Measurements from ENCODE around the gene RAB30.
A peak's percentile ranks its signal among the peaks of the same experiment; 100 is the strongest.

The RAB30 gene

GRCh38 chr11:83070044-83070701 lies 1.5 kb downstream of the RAB30 start:
- no peaks in the 10 kb centered on the region for H3K9me3 ChIP-seq (ENCODE audit: low read length)
- H3K4me3 ChIP-seq (ENCODE audit: low read depth in 1 of 2, low read length in 2 of 2): peak overlapping the region; percentile 86 to 97
- peak overlapping the region; percentile 99 for H3K9ac ChIP-seq (ENCODE audit: low read length)
- peak overlapping the region; percentile 96 for H3K27ac ChIP-seq (ENCODE audit: low read depth, low read length)
- H3K27me3 ChIP-seq (ENCODE audit: control insufficient read depth in 1 of 2, insufficient read depth in 2 of 2, low read length in 2 of 2): no peaks in the 10 kb centered on the region
- peaks cover 32% of the 10 kb centered on the region for H3K4me1 ChIP-seq (ENCODE audit: insufficient read depth, low read length)
- H3K36me3 ChIP-seq (ENCODE audit: insufficient read depth, low read length): peaks cover 6% of the 10 kb centered on the region

GRCh38 chr11:83069441-83070043 lies 2.2 kb downstream of the RAB30 start:
- no peaks in the 10 kb centered on the region for H3K27me3 ChIP-seq (ENCODE audit: control insufficient read depth in 1 of 2, insufficient read depth in 2 of 2, low read length in 2 of 2)
- H3K4me1 ChIP-seq (ENCODE audit: insufficient read depth, low read length): peaks cover 32% of the 10 kb centered on the region
- peak overlapping the region; percentile 4 for H3K9ac ChIP-seq (ENCODE audit: low read length)
- no peaks in the 10 kb centered on the region for H3K9me3 ChIP-seq (ENCODE audit: low read length)
- H3K27ac ChIP-seq (ENCODE audit: low read depth, low read length): peak overlapping the region; percentile 40
- H3K36me3 ChIP-seq (ENCODE audit: insufficient read depth, low read length): peaks cover 6% of the 10 kb centered on the region
- H3K4me3 ChIP-seq (ENCODE audit: low read depth in 1 of 2, low read length in 2 of 2): peak overlapping the region in 1 of 2 donors; percentile 97

GRCh38 chr11:83068568-83068967 lies 3.1 kb downstream of the RAB30 start:
- H3K4me1 ChIP-seq (ENCODE audit: insufficient read depth, low read length): peaks cover 28% of the 10 kb centered on the region
- H3K27ac ChIP-seq (ENCODE audit: low read depth, low read length): peak overlapping the region; percentile 40
- peaks cover 1% of the 10 kb centered on the region for H3K36me3 ChIP-seq (ENCODE audit: insufficient read depth, low read length)
- H3K9me3 ChIP-seq (ENCODE audit: low read length): no peaks in the 10 kb centered on the region
- H3K4me3 ChIP-seq (ENCODE audit: low read depth in 1 of 2, low read length in 2 of 2): no peak overlapping the region
- no peaks in the 10 kb centered on the region for H3K27me3 ChIP-seq (ENCODE audit: control insufficient read depth in 1 of 2, insufficient read depth in 2 of 2, low read length in 2 of 2)
- H3K9ac ChIP-seq (ENCODE audit: low read length): no peak overlapping the region

GRCh38 chr11:83064011-83064410 lies 7.7 kb downstream of the RAB30 start:
- no peak overlapping the region for H3K4me3 ChIP-seq (ENCODE audit: low read depth in 1 of 2, low read length in 2 of 2)
- H3K27me3 ChIP-seq (ENCODE audit: control insufficient read depth in 1 of 2, insufficient read depth in 2 of 2, low read length in 2 of 2): no peaks in the 10 kb centered on the region
- no peak overlapping the region for H3K9ac ChIP-seq (ENCODE audit: low read length)
- no peaks in the 10 kb centered on the region for H3K9me3 ChIP-seq (ENCODE audit: low read length)
- peaks cover 10% of the 10 kb centered on the region for H3K4me1 ChIP-seq (ENCODE audit: insufficient read depth, low read length)
- no peak overlapping the region for H3K27ac ChIP-seq (ENCODE audit: low read depth, low read length)
- no peaks in the 10 kb centered on the region for H3K36me3 ChIP-seq (ENCODE audit: insufficient read depth, low read length)

- H3K9ac ChIP-seq (ENCODE audit: low read length): no peak overlapping the region
- no peak overlapping the region for H3K27ac ChIP-seq (ENCODE audit: low read depth, low read length)
- peak overlapping the region in 1 of 2 donors; percentile 21 for H3K4me3 ChIP-seq (ENCODE audit: low read depth in 1 of 2, low read length in 2 of 2)
- H3K9me3 ChIP-seq (ENCODE audit: low read length): no peaks in the 10 kb centered on the region
- H3K36me3 ChIP-seq (ENCODE audit: insufficient read depth, low read length): no peaks in the 10 kb centered on the region
- H3K4me1 ChIP-seq (ENCODE audit: insufficient read depth, low read length): peaks cover 3% of the 10 kb centered on the region
- H3K27me3 ChIP-seq (ENCODE audit: control insufficient read depth in 1 of 2, insufficient read depth in 2 of 2, low read length in 2 of 2): no peaks in the 10 kb centered on the region
Measured at GRCh38 chr11:83063073-83063754, 8.5 kb downstream of the RAB30 start.

GRCh38 chr11:83061883-83062282 lies 9.8 kb downstream of the RAB30 start:
- H3K4me1 ChIP-seq (ENCODE audit: insufficient read depth, low read length): peaks cover 3% of the 10 kb centered on the region
- H3K27me3 ChIP-seq (ENCODE audit: control insufficient read depth in 1 of 2, insufficient read depth in 2 of 2, low read length in 2 of 2): no peaks in the 10 kb centered on the region
- no peak overlapping the region for H3K27ac ChIP-seq (ENCODE audit: low read depth, low read length)
- no peaks in the 10 kb centered on the region for H3K9me3 ChIP-seq (ENCODE audit: low read length)
- no peak overlapping the region for H3K4me3 ChIP-seq (ENCODE audit: low read depth in 1 of 2, low read length in 2 of 2)
- H3K9ac ChIP-seq (ENCODE audit: low read length): no peak overlapping the region
- H3K36me3 ChIP-seq (ENCODE audit: insufficient read depth, low read length): no peaks in the 10 kb centered on the region

GRCh38 chr11:83060965-83061364 lies 10.7 kb downstream of the RAB30 start:
- Histone ChIP-seq H3K27me3 (ENCODE audit: control insufficient read depth in 1 of 2, insufficient read depth in 2 of 2, low read length in 2 of 2) (no peaks in the 10 kb centered on the region), H3K9me3 (ENCODE audit: low read length) (no peaks in the 10 kb centered on the region), H3K4me1 (ENCODE audit: insufficient read depth, low read length) (peaks cover 3% of the 10 kb centered on the region), H3K9ac (ENCODE audit: low read length) (no peak overlapping the region), H3K27ac (ENCODE audit: low read depth, low read length) (no peak overlapping the region), H3K4me3 (ENCODE audit: low read depth in 1 of 2, low read length in 2 of 2) (no peak overlapping the region), H3K36me3 (ENCODE audit: insufficient read depth, low read length) (no peaks in the 10 kb centered on the region)

GRCh38 chr11:83057721-83058120 lies 14.0 kb downstream of the RAB30 start:
- H3K4me3 ChIP-seq (ENCODE audit: low read depth in 1 of 2, low read length in 2 of 2): no peak overlapping the region
- H3K27ac ChIP-seq (ENCODE audit: low read depth, low read length): no peak overlapping the region
- no peaks in the 10 kb centered on the region for H3K9me3 ChIP-seq (ENCODE audit: low read length)
- H3K4me1 ChIP-seq (ENCODE audit: insufficient read depth, low read length): peaks cover 10% of the 10 kb centered on the region
- H3K9ac ChIP-seq (ENCODE audit: low read length): no peak overlapping the region
- H3K27me3 ChIP-seq (ENCODE audit: control insufficient read depth in 1 of 2, insufficient read depth in 2 of 2, low read length in 2 of 2): no peaks in the 10 kb centered on the region
- H3K36me3 ChIP-seq (ENCODE audit: insufficient read depth, low read length): no peaks in the 10 kb centered on the region

GRCh38 chr11:83056611-83057010 lies 15.1 kb downstream of the RAB30 start:
- H3K9me3 ChIP-seq (ENCODE audit: low read length): no peaks in the 10 kb centered on the region
- no peak overlapping the region for H3K4me3 ChIP-seq (ENCODE audit: low read depth in 1 of 2, low read length in 2 of 2)
- H3K9ac ChIP-seq (ENCODE audit: low read length): no peak overlapping the region
- H3K27ac ChIP-seq (ENCODE audit: low read depth, low read length): no peak overlapping the region
- no peaks in the 10 kb centered on the region for H3K36me3 ChIP-seq (ENCODE audit: insufficient read depth, low read length)
- H3K27me3 ChIP-seq (ENCODE audit: control insufficient read depth in 1 of 2, insufficient read depth in 2 of 2, low read length in 2 of 2): no peaks in the 10 kb centered on the region
- peaks cover 18% of the 10 kb centered on the region for H3K4me1 ChIP-seq (ENCODE audit: insufficient read depth, low read length)

- Histone ChIP-seq H3K27ac (ENCODE audit: low read depth, low read length) (no peak overlapping the region), H3K4me1 (ENCODE audit: insufficient read depth, low read length) (peaks cover 22% of the 10 kb centered on the region), H3K36me3 (ENCODE audit: insufficient read depth, low read length) (no peaks in the 10 kb centered on the region), H3K9me3 (ENCODE audit: low read length) (no peaks in the 10 kb centered on the region), H3K4me3 (ENCODE audit: low read depth in 1 of 2, low read length in 2 of 2) (no peak overlapping the region), H3K9ac (ENCODE audit: low read length) (no peak overlapping the region), H3K27me3 (ENCODE audit: control insufficient read depth in 1 of 2, insufficient read depth in 2 of 2, low read length in 2 of 2) (no peaks in the 10 kb centered on the region)
Measured at GRCh38 chr11:83056204-83056603, 15.5 kb downstream of the RAB30 start.

- no peak overlapping the region for H3K9ac ChIP-seq (ENCODE audit: low read length)
- H3K27ac ChIP-seq (ENCODE audit: low read depth, low read length): no peak overlapping the region
- H3K4me3 ChIP-seq (ENCODE audit: low read depth in 1 of 2, low read length in 2 of 2): no peak overlapping the region
- no peaks in the 10 kb centered on the region for H3K27me3 ChIP-seq (ENCODE audit: control insufficient read depth in 1 of 2, insufficient read depth in 2 of 2, low read length in 2 of 2)
- no peaks in the 10 kb centered on the region for H3K9me3 ChIP-seq (ENCODE audit: low read length)
- H3K36me3 ChIP-seq (ENCODE audit: insufficient read depth, low read length): no peaks in the 10 kb centered on the region
- H3K4me1 ChIP-seq (ENCODE audit: insufficient read depth, low read length): peaks cover 23% of the 10 kb centered on the region
Measured at GRCh38 chr11:83054904-83055380, 16.8 kb downstream of the RAB30 start.
